DOHH2 (cell line): ENCODE results near the gene CZIB.

Source experiments
- EZH2phosphoT487 ChIP-seq: fragments of 200-600 bp; sonication (generic); IDR thresholded peaks from 2 replicates; pipeline ENCODE4 v1.6.1; 2017; ENCODE audit warnings: borderline replicate concordance, mild to moderate bottlenecking, antibody characterized with exemption, low read length, moderate library complexity, mixed read lengths
- TF ChIP-seq, protein P1 (sequence below): fragments of 200-600 bp; sonication (generic); IDR thresholded peaks from one replicate; pipeline ENCODE4 v1.5.1; 2014; ENCODE audit warnings: antibody characterized with exemption, mild to moderate bottlenecking, low read depth, low read length; ENCODE audit not compliant: poor library complexity, severe bottlenecking

GRCh38 chr1:53182111-53182593 is 38.3 kb downstream of the CZIB start:
- TF ChIP-seq, protein P1, sequence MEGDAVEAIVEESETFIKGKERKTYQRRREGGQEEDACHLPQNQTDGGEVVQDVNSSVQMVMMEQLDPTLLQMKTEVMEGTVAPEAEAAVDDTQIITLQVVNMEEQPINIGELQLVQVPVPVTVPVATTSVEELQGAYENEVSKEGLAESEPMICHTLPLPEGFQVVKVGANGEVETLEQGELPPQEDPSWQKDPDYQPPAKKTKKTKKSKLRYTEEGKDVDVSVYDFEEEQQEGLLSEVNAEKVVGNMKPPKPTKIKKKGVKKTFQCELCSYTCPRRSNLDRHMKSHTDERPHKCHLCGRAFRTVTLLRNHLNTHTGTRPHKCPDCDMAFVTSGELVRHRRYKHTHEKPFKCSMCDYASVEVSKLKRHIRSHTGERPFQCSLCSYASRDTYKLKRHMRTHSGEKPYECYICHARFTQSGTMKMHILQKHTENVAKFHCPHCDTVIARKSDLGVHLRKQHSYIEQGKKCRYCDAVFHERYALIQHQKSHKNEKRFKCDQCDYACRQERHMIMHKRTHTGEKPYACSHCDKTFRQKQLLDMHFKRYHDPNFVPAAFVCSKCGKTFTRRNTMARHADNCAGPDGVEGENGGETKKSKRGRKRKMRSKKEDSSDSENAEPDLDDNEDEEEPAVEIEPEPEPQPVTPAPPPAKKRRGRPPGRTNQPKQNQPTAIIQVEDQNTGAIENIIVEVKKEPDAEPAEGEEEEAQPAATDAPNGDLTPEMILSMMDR: peak; percentile 91
- no peak for TF ChIP-seq EZH2phosphoT487
